Measurements from ENCODE around the gene MED17.
A peak's percentile ranks its signal among the peaks of the same experiment; 100 is the strongest.
"Not testable (repeated sequence)": the region's sequence is repeated elsewhere in the genome, so short reads cannot be mapped to it uniquely, and the experiment has no call there.

MED17 gene

DNA sequence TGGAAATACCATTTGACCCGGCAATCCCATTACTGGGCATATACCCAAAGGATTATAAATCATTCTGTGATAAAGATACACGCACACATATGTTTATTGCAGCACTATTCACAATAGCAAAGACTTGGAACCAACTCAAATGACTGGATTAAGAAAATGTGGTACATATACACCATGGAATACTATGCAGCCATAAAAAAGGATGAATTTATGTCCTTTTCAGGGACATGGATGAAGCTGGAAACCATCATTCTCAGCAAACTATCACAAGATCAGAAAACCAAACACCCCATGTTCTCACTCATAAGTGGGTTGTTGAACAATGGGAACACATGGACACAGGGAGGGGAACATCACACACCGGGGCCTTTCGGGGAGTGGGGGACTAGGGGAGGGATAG is 25.0 kb upstream of the MED17 start:
- not testable (repeated sequence) for DNase-seq

DNA sequence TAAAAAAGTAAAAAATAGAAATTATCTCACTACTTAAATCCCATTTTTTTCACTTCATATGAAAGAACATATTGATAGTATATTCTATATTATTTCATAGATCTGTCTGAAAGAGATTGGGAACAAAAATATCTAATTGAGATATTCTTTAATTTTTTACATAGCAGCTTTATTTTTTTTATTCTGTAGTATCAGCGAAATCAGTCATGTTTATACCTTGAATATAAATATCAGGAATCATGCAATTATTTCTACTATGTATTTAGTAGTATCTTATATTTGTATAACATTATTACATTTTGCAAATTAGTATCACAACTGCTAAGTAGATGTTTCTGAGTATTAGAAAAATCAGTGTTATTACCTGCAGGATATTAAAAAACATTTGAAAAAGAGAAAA is 22.2 kb upstream of the MED17 start:
- DNase-seq: no peak

DNA sequence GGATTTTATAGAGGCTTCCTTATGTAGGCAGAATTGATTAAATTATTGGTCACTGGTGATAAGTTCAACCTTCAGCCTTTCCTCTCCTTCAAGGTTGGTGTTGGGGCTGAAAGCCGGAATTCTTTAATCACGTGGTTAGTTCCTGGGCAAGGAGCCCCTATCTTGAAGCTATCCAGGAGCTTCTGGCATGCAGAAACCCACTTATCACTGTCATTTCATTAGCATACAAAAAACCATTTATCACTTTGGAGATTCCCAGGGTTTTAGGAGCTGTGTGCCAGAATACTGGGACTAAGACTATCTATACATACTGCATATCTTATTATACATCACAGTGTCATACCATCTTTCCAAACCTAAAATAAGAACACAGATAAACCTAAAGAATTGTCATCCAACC is 18.5 kb upstream of the MED17 start:
- DNase-seq: no peak

DNA sequence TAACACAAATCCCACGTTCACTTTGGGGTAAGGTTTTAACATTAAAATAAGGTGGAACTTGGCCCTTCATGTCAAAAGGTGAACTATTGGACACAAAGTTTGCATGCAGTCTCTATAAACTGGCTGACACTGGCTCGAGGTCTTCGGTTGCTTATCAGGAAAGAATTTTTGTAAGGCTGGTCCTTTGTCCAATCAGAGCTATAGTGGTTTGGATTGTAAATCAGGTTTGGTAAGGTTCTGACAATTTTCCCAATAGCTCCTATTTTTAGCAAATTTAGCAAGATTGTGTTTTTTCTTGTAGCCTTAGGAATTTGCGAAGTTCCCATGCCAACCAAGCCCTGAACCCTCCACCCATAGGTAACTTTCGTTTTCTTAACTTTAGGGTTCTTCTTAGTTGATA is 17.6 kb upstream of the MED17 start:
- DNase-seq: no peak

DNA sequence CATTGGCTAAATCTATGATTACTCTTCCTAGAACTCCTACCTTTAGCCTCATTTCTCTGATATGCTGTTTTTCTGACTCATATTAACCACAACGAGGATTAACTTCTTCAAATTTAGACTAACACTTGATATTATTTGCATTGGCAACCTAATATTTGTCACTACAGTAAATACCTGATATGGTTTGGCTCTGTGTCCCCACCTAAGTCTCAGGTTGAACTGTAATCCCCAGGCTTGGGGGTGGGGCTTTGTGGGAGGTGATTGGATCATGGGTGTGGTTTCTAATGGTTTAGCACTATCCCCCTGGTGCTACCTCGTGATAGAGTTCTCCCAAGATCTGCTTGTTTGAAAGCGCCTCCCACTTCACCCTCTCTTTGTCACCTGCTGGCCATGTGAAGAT is 17.1 kb upstream of the MED17 start:
- no peak for DNase-seq

DNA sequence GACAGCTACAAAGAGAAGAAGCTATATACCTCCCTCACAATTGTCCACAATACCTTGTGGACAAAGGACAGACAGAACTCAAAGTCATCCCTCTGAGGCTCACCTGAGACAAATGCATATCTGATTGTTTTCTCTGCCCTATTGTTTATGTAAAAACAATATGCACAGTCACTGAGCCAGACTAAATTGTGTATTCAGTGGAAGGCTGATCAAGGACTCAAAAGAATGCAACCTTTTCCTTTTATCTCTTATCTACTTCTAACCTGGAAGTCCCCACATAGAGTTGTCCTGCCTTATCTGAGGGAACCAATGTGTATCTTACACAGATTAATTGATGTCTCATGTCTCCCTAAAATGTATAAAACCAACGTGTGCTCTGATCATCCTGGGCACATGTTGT is 13.9 kb upstream of the MED17 start:
- no peak for DNase-seq

DNA sequence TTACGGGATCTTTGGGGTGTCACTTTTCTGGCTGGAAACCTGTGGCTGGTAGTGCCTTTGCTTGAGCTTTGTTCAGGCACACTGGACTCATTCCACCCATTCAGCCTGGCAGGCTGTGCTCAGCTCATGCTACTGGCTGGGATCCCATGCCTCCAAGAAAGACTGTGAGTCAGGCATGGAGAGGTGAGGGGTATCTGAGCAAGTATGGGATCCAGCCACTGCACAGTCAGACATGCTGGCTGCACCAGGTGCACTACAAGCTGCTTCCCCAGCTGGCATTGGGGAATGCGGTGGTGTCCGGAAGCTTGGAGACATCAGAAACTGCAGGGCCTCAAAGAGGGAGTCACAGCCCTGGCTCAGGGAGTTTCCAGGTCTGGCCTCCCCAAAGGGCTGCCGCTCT is 12.0 kb upstream of the MED17 start:
- no peak for DNase-seq

DNA sequence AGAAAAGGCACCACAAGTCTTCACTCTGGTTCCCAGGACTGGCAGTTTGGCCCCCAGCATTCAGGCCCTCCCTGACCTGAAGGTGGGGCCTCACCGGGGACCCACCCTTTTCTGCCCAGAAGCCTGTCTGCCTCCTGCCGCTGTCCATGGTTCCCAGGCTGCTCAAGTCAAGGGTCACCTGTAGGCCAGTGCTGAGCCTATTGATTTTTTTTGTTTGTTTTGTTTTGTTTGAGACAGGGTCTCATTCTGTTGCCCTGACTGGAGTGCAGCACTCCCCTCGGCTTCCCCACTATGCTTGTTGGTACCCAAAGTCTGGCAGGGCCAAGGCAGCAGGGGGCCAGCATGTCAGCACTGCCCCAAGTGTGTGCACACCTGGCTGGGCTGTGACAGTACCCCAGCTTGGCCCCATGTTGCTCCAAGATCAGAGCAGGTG is 11.0 kb upstream of the MED17 start:
- DNase-seq: no peak

DNA sequence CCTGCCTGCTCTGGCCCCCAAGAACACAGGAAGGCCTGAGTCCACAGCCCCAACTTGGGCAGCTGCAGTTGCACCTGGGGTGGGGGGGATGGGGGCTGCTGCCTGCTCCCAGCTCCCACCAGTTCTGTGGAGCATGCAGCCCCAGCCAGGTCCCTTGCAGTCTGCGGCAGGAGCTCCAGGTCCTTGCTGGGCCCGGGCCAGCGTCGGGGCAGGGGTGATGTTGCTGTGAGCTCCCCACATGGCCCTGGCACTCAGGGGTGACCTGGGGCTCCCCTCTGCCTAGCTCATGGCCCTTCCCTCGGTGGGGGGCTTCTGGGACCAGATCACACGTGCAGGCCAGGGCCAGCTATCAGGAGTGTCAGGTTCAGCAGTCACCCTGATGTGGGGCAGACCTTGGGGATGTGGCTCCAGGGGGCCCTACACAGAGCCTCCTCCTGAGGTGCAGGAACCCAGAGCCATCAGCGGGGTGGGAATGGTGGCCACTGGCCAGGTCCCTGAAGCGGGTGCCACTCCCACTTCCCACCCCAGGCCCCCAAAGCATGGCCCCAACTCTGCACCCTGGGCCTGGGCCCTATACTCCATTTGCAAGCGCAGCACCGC is 10.4 kb upstream of the MED17 start:
- no peak for DNase-seq

DNA sequence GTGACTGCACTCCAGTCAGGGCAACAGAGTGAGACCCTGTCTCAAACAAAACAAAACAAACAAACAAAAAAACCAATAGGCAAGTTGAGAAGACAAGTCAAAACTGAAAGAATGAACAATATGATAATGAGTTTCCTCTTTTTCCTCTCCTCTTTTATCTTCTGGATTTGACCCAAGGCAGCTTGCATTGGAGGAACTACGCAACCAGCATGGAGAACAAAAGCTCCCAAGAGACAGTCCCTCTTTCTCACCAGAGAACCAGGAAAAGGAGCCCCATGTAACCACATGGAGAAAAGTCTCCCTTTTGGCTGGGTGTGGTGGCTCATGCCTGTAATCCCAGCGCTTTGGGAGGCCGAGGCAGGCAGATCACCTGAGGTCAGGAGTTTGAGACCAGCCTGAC is 9.5 kb upstream of the MED17 start:
- not testable (repeated sequence) for DNase-seq

DNA sequence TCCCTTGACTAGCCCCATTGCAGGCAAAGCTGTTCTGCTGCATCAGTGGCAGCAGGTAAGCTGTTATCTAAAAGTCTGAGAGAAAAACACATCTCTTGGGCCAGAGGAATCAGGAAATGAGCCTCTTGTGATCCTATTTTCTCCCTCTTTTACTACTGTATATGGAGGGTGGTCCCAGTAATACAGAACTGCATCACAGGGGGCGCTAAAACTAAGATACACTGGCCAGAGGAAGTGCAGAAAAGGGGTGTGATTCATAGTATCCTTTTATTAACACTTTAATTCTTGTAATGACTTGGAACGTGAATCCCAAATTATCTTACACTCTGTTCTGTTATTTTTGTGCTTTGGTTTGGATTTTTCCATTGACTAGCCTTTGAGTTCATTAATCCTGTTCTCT is 8.8 kb upstream of the MED17 start:
- no peak for DNase-seq

DNA sequence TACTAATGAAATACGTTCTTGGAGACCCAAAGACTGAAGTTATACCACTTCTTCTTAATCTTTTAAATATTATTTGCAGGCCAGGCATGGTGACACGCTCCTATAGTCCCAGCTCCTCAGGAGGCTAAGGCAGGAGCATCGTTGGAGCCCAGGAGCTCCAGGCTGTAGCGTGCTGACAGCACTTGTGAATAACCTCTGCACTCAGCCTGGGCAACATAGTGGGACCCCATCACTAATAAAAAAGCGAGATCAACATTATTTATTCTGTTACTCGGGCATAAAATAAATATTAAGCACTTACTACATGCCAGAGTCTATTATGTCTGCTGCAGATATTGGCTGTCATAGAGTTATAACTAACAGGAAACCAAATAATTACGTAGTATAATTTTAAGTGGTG is 720 bp upstream of the MED17 start:
- no peak for DNase-seq

DNA sequence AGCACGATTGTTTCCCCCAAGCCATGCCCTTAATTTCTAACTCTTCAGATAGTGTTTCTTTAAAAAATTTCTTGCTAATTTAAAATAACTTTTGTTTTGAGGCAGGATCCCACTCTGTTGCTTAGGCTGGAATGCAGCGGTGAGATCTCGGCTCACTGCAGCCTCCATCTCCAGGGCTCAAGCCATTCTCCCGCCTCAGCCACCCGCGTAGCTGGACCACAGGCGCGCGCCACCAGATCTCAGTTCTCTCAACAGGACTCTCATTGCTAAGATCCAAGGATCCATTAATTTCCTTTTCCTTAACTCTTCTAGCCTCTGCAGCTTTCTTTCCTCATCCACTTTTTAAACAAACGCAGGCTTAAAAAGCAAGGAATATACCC is 327 bp upstream of the MED17 start:
- no peak for DNase-seq

DNA sequence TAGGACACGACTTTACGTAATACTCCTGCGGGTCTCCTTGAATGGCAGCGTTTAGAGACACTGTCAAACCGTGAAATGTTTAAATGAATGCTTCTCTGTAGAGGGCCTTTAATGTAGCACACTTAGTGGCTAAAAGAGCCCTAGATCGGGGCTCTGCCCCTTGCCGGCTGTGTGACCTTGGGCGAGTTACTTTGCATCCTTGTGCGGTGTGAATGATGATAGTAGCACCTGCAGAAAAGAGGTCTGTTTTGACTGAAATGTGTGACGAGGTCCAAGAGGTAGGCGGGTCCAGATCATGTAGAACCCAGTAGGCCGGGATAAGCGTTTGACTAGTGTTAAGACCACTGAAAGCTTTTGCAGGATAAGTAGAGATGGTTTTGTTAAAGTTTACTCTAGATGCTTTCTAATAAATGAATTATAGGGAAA is 866 bp downstream of the MED17 start:
- peak; percentile 4 for DNase-seq

DNA sequence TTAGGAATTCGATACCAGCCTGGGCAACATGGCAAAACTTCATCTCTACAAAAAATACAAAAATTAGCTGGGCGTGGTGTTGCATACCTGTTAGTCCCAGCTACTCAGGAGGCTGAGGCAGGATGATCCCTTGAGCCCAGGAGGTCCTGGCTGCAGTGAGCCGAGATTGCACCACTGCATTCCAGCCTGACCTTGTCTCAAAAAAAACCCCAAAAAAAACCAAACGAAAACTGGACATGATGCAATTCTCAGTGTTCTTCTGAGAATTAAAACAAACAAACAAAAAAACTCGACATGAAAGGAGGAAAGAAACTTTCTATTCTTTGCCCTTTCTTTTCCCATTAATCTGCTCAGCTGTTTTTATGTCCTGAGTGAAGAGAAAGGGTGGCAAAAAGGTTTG is 7.4 kb downstream of the MED17 start:
- DNase-seq: peak; percentile 27

DNA sequence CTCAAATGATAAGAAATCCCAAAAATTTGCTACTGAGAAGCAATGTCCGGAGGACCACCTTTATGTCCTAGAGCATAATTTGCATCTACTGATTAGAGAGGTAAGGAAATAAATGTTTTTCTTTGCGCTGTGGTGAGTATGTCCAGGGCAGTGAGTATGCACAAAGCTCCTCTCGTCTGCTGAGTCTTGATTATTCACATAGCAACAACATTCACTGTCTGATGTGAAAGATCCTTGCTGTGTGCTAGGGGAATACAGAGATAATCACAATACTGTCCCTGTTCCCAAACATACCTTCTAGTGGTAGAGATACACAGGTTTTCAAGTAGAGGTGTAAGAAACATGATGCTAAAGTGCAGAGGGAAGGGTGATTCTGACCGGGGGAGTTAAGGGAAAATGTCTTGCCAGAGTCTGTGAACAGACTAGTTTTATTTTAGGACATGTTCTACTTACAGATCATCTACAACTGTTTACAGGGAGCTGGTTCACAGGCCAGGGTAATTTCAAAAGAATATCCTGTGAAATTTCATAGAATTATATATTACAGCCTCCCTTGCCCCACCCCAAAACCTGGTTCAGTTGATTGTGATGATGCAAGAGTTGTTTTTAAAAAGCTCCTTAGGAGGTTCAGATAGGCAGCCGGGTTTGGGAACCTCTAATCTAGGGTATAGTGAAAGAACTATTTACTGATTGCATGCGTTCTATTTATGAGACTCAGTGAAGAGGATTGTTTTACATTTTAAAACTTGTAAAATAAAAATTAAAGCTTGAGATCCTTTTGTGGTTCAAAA is 12.6 kb downstream of the MED17 start:
- no peak for DNase-seq

DNA sequence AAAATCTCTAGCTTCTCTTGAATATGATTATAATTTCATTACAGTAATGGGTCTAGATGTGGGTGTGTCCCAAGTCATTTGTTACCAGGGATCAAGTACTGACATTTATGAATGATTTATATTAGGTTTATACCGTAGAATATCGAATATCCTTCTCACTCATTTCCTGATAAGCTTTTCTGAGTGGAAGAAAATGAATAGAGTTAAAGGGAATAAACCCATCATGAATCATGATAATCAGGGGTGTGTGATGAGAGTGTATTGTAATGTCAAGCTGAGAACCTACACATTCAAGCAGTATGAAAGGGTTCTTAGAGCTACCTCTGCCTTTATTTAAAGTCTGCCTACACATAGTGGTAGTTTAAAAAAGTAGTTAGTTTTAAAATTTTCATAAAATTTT is 17.3 kb downstream of the MED17 start:
- DNase-seq: no peak

DNA sequence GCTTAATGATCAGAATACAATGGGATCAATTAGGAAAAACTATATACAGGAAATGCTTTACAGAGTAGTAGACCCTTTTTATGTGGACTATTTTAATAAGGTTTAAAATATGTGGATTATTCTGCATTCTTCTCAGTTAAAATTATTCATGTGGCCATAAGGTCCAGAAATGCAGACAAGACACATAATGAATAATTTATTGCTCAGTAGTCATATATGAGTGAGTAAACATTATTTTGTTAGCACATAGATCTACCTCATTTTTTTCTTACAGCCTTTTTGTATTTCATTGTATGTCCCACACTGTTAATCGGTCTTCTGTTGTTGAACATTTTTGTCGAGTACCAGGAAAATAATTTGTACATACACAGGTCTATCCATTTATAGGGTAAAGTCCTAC is 20.8 kb downstream of the MED17 start:
- DNase-seq: no peak

DNA sequence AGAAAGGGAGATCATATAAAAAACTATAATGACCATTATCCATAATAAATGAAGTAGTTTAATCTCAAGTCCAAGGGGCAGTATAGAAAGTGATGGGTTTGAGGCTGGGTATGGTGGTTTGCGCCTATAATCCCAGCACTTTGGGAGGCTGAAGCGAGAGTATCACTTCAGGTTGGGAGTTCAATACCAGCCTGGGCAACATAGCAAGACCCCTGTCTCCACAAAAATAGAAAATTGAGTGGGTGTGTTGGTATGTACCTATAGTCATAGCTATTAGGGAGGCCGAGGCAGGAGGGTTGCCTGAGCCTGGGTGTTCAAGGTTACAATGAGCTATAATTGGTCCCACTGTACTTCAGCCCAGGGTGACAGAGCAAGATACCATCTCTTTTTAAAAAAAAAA is 23.9 kb downstream of the MED17 start:
- no peak for DNase-seq

DNA sequence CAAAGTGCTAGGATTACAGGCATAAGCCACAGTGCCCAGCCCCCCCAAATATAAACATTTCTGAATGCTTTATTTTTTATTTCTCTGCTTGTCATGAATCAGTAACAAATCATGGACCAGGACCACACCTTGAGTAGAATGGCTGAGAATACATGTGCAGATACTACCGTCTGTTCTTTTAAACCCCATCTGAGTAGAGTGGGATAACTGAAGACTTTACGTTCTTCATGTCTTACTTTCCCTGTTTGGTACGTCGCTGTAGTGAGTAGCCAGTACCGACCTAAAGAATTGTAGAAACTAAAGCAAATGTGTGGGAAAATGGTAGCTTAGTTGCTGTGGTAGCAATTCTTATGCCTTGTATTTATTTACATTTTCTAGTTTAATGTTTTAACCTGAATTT is 29.9 kb downstream of the MED17 start:
- no peak for DNase-seq

DNA sequence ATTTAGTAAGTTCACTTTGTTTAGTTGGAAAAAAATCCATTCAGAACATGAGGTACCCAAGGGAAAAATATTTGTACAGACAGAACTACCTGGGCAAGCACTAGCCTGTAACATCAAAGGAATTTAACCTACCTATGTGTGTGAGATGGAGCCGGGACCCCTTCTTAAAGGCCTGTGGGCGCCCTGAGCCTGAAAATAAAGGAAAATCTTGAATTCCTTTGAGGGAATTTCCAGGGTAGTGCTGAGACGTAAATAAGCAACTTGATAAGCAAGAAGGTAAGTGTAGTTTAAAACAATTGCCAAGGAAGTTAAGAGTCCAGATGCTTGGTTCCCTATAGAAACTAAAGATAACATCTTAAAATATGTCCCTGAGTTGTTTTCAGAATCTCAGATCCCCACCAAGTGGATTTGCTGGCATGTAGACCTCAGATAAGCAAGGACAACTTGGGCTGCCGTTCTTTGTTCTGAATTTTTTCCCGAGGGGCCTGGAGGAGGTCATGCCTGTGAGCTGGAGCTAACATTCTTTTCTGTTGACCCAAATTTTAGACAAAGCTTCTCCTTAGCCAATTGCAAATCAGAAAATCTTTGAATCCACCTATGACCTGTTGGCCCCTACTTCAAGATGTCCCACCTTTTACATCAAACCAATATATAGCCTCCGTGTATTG is 31.0 kb downstream of the MED17 start:
- no peak for DNase-seq

DNA sequence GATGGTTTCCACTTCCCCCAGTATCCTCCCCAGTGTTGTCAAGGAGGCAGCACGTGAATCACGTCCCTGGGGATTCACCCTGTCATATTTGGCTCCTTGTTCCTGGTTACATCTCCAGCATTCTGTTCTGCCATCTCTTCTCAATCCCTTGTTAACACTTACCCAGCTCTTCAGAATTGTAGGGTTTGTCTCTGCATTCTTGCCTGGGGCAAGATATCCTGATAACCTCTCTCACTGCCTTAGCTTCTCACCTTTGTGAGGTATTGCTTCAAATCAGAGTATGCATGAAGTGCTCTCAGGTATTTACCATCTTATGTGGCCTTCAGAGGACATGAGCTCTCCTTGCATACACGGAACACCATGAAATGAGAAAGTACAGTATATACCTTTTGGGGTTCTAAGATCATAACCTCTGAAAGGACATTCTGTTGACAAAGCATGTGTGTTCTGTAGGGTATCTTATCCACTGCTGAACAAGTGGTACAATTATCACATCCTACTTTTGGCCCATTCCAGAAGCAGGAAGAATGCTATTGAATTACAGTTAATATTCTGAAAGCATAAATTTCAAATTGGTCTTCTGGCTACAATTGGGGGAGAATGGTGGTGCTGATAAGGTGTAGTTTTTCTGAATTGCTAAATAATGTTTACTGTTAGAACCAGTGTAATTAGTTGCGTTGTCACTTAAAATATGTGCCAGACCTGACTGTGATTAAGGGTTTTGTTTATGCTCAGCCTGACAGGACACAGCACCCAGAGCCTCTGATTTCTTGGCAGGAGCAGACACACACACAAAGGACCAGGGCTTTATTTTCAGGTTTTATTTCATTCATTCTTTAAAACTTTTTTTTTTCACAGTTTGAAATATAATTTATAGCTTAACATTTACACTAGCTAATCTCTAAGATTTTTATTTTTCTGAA is 33.6 kb downstream of the MED17 start:
- no peak for DNase-seq

DNA sequence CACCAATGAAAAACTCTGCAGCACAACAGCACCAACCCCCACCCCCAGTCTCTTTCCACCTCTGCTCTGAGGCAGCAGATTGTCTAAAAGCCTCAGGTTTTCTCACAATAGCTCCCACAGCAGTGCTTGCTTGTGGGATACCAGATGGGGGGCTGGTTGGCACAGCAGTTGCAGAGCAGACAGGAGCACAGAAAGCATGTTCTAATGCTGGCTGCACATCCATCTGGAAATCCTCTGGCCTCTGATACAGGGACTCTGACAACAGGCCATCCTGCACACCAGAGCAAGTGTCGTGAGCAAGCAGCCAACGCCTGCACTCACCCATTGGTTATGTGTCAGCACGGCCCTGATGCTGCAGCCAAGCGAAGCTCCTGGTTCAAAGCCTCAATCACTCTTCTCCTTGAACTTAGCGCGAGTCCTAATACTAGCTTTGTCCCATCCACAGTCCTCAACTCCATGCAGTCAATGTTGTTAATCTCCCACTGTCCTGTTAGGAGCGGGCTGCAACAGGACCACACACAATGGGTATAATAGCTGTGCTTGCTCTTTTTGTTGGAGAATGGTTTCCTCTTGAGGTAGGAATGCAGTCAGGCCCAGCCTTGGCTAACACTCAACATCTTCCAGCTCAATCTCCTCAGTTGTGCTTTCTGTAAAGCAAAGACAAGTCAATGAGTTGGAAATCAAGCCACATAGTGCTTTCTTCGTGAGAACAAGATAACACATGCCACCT is 36.0 kb downstream of the MED17 start:
- no peak for DNase-seq
